ENCODE measurements around the gene LINC00632. TPM values are rescaled to one million over a fixed set of nuclear protein-coding genes. Genes with fewer than 3 reads are reported as not detected.
"Not testable (repeated sequence)": the region's sequence is repeated elsewhere in the genome, so short reads cannot be mapped to it uniquely, and the experiment has no call there.

The LINC00632 gene
- 3,113 TPM for total RNA-seq
- long read RNA-seq, transcript LINC00632-224 (2 exons, 1,327 nt), result major isoform, 15 of 21 reads
- long read RNA-seq, partial matches to known transcripts, result 0 of 21 reads
- long read RNA-seq, other reads (novel, unspliced or antisense), result 6 of 21 reads

- no peak for DNase-seq (ENCODE audit: low spot score)
Measured at GRCh38 chrX:140709421-140709846, at the start of gene LINC00632. LINC00632 (plus strand) TSS chrX:140709759.

- no peak for DNase-seq (ENCODE audit: low spot score)
Measured at GRCh38 chrX:140661643-140662042, 47.9 kb upstream of the LINC00632 start.

GRCh38 chrX:140664939-140665338 lies 44.6 kb upstream of the LINC00632 start:
- DNase-seq (ENCODE audit: low spot score), result no peak

- DNase-seq (ENCODE audit: low spot score), result no peak
Measured at GRCh38 chrX:140672840-140673731, 36.5 kb upstream of the LINC00632 start.

GRCh38 chrX:140687706-140688105 lies 21.9 kb upstream of the LINC00632 start:
- no peak for DNase-seq (ENCODE audit: low spot score)

- not testable (repeated sequence) for DNase-seq (ENCODE audit: low spot score)
Measured at GRCh38 chrX:140691596-140691995, 18.0 kb upstream of the LINC00632 start.

- no peak for DNase-seq (ENCODE audit: low spot score)
Measured at GRCh38 chrX:140697618-140698017, 11.9 kb upstream of the LINC00632 start.

GRCh38 chrX:140701480-140701879 lies 8.1 kb upstream of the LINC00632 start:
- no peak for DNase-seq (ENCODE audit: low spot score)

GRCh38 chrX:140710710-140711109 lies 1.2 kb downstream of the LINC00632 start:
- no peak for DNase-seq (ENCODE audit: low spot score)

- no peak for DNase-seq (ENCODE audit: low spot score)
Measured at GRCh38 chrX:140711894-140712293, 2.3 kb downstream of the LINC00632 start.

- DNase-seq (ENCODE audit: low spot score), result no peak
Measured at GRCh38 chrX:140712413-140713173, 3.0 kb downstream of the LINC00632 start.

- no peak for DNase-seq (ENCODE audit: low spot score)
Measured at GRCh38 chrX:140713174-140713539, 3.6 kb downstream of the LINC00632 start.

- DNase-seq (ENCODE audit: low spot score), result no peak
Measured at GRCh38 chrX:140715787-140716186, 6.2 kb downstream of the LINC00632 start.

GRCh38 chrX:140723121-140723715 lies 13.7 kb downstream of the LINC00632 start:
- no peak for DNase-seq (ENCODE audit: low spot score)

- no peak for DNase-seq (ENCODE audit: low spot score)
Measured at GRCh38 chrX:140724309-140724708, 14.8 kb downstream of the LINC00632 start.

GRCh38 chrX:140724736-140725135 lies 15.2 kb downstream of the LINC00632 start:
- DNase-seq (ENCODE audit: low spot score), result no peak

- DNase-seq (ENCODE audit: low spot score), result no peak
Measured at GRCh38 chrX:140725500-140725899, 15.9 kb downstream of the LINC00632 start.

GRCh38 chrX:140733766-140734342 lies 24.3 kb downstream of the LINC00632 start:
- DNase-seq (ENCODE audit: low spot score), result no peak

- DNase-seq (ENCODE audit: low spot score), result no peak
Measured at GRCh38 chrX:140744085-140744484, 34.5 kb downstream of the LINC00632 start.

GRCh38 chrX:140756941-140757340 lies 47.4 kb downstream of the LINC00632 start:
- DNase-seq (ENCODE audit: low spot score), result no peak

- DNase-seq (ENCODE audit: low spot score), result no peak
Measured at GRCh38 chrX:140762061-140762460, 52.5 kb downstream of the LINC00632 start.
